HUDEP-2 (cell line): ENCODE data around the gene PTPRN2.
"Not testable (repeated sequence)": the region's sequence is repeated elsewhere in the genome, so short reads cannot be mapped to it uniquely, and the experiment has no call there.

Experiments
- DNase-seq, 76 experiments: peaks; one replicate each; lab custom pipeline; 2025; ENCODE audit not compliant: unreplicated experiment in 76 of 76; lab: John Stamatoyannopoulos, UW

PTPRN2 gene

GRCh38 chr7:157861031-157861491 lies 726.6 kb downstream of the PTPRN2 start:
- no peak for DNase-seq

GRCh38 chr7:157860406-157860805 lies 727.2 kb downstream of the PTPRN2 start:
- DNase-seq = no peak

DNA sequence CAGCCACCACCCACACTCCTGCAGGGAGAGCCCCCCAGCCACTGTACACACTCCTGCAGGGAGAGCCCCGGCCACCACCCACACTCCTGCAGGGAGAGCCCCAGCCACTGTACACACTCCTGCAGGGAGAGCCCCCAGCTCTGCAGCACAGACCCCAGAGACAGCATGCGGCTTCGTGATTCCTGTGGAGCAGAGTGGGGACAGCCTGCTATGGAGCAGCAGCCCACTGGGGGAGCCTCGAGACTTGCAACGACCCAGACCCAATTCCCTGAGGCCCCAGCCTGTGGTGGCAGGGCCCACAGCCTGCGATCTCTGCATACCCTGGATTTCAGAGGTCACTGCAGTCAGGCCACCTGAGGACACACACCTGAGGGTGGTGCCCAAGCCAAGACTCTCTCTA lies 727.7 kb downstream of the PTPRN2 start:
- no peak for DNase-seq

DNA sequence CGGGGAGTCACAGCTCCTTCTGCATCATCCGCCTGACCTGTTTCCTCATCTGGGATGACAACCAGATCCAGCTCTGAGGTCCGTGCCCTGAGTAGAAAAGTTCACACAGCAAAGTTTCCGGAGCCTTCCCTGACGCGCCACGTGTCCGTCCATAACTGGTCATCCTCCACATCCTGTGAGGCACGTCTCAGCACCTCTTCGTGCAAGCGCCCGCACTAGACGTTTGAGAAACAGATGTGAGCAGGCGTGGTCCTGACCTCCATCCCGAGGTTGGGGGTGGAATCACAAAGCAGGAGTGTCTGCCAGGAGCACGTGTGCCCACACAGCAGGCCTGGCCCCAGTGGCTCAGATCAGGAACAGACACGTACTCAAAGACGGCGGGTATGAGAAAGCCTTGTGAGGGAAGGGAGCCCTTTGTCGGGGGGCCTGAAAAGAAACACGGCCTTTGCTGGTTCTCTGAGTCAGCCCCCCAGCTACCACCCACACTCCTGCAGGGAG lies 730.0 kb downstream of the PTPRN2 start:
- no peak for DNase-seq

- no peak for DNase-seq
Observed at GRCh38 chr7:157856873-157857577, 730.6 kb downstream of the PTPRN2 start.

- no peak for DNase-seq
Observed at GRCh38 chr7:157855452-157856213, 732.0 kb downstream of the PTPRN2 start.

- no peak for DNase-seq
Observed at GRCh38 chr7:157855016-157855415, 732.6 kb downstream of the PTPRN2 start.

- DNase-seq = no peak
Observed at GRCh38 chr7:157854066-157854891, 733.3 kb downstream of the PTPRN2 start.

GRCh38 chr7:157853789-157854065 lies 733.9 kb downstream of the PTPRN2 start:
- no peak for DNase-seq

GRCh38 chr7:157853076-157853788 lies 734.4 kb downstream of the PTPRN2 start:
- DNase-seq = no peak

DNA sequence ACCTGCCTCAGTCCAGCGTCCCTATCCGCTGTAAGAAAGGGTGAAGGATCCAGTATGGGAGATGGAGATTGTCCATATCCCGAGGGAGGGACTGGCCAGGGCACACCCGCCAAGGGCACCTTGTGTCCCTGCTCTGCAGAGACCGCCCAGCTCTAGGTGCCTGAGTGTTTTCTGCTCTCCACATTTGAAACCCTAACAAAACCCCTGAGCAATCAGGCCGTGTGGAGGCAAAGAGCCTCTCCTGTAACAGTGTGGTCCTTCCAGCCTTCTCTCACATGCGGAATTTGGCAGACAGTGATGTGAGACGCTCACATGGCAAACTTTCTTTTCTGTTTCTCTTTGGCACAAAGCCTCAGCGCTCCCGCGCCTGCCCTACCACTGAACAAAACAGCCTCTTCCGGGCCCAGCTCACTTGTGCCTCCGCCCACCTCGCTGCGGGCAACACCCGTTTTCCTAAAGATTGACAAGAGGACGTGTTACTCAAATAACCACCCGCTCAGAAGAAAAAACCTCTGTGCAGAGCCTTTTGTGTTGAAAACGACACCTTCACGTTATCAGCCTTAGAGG lies 736.0 kb downstream of the PTPRN2 start:
- DNase-seq = peak in 40 of 76 experiments; percentile 1 to 57 (median 18)

DNA sequence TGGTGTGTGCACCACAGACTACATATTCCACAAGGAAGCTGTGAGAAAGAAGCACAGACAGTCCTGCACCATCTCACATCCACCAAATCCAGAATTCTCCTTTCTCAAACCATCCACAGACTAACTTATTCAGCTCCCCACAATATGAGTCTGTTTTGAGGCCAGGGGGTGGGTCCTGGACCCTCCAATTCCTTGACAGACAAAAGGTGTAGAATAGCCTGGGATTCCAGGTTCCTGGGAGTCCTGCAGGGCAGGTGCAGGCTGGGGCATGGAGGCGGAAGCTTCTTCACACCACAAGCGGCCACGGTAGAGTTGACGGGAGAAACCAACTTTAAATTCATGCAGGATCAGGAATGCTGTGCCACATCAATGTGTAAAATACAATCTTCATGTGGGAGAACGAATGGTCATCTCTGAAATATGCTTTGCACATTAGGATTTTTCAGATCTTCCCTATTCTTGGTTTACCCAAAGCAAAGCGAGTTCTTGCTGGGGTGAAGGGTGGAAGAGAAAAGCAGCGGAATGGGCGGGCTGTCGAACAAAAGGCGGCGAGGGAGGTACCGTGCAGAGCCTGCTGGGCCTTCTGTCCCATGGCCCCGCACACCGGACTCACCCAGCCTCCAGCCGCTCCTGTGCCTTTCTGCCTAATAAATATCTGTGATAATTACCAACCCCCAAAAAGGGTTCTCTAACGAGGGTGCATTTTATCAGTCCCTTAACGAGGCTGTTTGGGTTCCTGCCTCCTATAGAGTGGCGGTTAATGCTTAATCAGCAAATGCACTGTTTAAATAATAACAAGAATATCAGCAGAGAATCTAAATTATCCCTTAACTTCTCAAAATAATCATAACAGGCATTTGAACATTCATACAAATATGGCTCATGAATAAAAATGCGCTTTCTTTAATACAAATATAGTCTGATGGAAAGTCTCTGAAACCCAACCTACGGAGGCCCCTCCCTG lies 736.9 kb downstream of the PTPRN2 start:
- DNase-seq = no peak

DNA sequence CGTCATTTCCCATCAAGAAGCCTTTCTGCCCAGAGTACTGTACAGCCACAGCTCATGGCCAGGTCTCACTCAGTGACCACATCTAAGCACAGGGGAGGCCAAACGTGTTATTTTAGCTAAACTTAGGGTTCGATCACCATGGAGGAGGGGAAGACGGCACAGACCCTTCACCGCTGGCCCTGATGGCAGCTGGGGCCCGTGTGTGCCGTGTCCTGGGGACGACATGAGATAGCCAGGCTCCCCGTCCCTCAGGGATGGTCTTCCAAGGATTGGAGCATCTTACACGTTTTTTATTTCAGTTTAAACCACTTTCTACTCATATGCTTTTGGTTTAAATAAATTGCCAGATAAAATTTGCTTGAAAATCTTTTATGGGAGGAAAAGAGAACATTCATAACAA lies 737.9 kb downstream of the PTPRN2 start:
- no peak for DNase-seq

DNA sequence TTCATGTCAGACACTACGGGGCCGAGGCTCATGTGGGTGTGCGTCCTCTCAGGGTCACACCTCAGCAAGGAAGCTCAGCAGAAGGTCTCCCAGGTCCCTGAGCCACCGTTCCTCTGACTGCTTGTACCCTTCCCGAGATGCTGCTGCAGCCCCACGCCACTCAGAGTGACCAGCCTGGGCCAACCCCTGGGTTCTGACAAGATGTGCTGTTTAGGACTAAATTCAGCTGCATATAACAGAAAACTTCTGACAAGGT lies 738.4 kb downstream of the PTPRN2 start:
- DNase-seq = no peak

DNA sequence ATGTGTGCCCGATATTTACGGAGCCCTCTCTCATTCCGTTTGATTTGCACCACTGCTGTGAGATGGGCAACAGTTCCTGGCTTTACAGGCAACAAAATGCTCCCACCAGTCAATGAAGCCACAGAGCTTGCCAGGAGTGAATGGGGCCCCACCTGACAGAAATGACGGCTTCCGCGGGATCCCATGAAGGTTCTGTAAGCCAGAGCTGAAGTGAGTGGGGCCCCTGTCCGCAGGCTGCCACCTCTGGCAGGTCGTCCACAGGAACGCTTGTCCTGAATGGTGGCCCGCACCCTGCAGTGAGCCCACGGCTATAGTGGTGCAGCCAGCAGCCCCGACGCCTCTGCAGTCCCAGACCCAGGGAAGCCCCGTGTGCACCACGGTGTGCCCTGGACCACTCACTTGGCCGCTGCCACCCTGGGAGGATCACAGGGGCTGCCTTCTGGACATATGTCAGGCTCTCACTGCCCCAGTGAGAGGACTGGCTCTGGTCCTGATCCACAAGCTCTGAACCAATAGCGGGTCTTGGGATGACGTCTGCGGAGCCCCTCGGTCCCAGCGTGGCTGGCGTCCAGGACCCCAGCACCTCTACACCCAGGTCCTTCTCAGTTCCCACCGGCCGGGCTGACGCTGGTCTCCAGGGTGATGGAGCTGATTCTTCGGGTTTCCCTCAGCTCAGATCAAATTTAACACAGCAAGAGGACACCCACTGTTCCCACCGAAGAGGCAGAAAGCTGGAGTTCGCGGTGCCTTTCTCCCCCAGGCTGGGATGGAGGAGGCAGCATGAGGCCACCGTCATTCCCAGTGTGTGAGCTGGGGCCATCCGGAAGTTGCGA lies 738.9 kb downstream of the PTPRN2 start:
- DNase-seq = no peak

- DNase-seq = not testable (repeated sequence)
Observed at GRCh38 chr7:157847756-157848487, 739.7 kb downstream of the PTPRN2 start.

- not testable (repeated sequence) for DNase-seq
Observed at GRCh38 chr7:157846746-157847145, 740.9 kb downstream of the PTPRN2 start.

DNA sequence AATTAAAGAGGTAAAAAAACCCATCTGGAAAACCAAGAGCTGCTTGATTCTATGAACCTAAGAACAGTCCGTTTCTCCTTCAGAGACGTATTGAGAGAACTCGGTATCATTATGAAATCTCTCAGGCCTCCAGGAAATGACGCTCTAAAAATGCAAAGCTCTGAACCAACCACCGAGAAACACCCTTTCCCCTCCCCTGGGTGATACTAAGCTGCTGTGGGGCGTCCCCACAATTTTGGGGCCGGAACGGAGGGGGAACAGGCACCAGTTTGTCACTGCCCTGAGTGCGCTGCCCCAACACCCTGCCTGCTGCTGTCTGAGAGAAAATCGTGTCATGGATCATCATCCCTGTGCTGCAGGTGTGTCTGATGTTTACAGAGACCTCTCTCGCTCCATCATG lies 741.4 kb downstream of the PTPRN2 start:
- DNase-seq = no peak
